NCI-H2171 (cell line): ENCODE results near the gene LCA5.
"Not testable (repeated sequence)": the region's sequence is repeated elsewhere in the genome, so short reads cannot be mapped to it uniquely, and the experiment has no call there.

Experiments
- DNase-seq: peaks from one replicate; lab custom pipeline; 2025; lab: John Stamatoyannopoulos, UW

Gene LCA5

GRCh38 chr6:79538106-79538971, 1.1 kb upstream of the LCA5 start:
- DNase-seq = no peak

GRCh38 chr6:79536585-79536953, 661 bp downstream of the LCA5 start:
- DNase-seq = no peak

- DNase-seq = not testable (repeated sequence)
Observed at GRCh38 chr6:79529567-79529966, 7.7 kb downstream of the LCA5 start.

- no peak for DNase-seq
Observed at GRCh38 chr6:79526897-79527296, 10.3 kb downstream of the LCA5 start.

GRCh38 chr6:79525272-79526100, 11.7 kb downstream of the LCA5 start:
- DNase-seq = no peak

GRCh38 chr6:79524065-79524464, 13.2 kb downstream of the LCA5 start:
- no peak for DNase-seq

GRCh38 chr6:79522609-79523008, 14.6 kb downstream of the LCA5 start:
- DNase-seq = no peak

- DNase-seq = no peak
Observed at GRCh38 chr6:79520534-79520933, 16.7 kb downstream of the LCA5 start.

GRCh38 chr6:79518842-79519241, 18.4 kb downstream of the LCA5 start:
- no peak for DNase-seq

GRCh38 chr6:79515436-79515835, 21.8 kb downstream of the LCA5 start:
- no peak for DNase-seq

- no peak for DNase-seq
Observed at GRCh38 chr6:79513111-79513510, 24.1 kb downstream of the LCA5 start.

- DNase-seq = no peak
Observed at GRCh38 chr6:79512014-79512413, 25.2 kb downstream of the LCA5 start.

GRCh38 chr6:79510707-79511106, 26.5 kb downstream of the LCA5 start:
- no peak for DNase-seq

- no peak for DNase-seq
Observed at GRCh38 chr6:79506251-79506650, 31.0 kb downstream of the LCA5 start.

GRCh38 chr6:79504372-79504771, 32.9 kb downstream of the LCA5 start:
- no peak for DNase-seq

GRCh38 chr6:79498842-79499241, 38.4 kb downstream of the LCA5 start:
- no peak for DNase-seq

GRCh38 chr6:79495246-79495645, 42.0 kb downstream of the LCA5 start:
- DNase-seq = no peak

GRCh38 chr6:79494841-79495240, 42.4 kb downstream of the LCA5 start:
- no peak for DNase-seq

- no peak for DNase-seq
Observed at GRCh38 chr6:79470728-79471127, 66.5 kb downstream of the LCA5 start.

- no peak for DNase-seq
Observed at GRCh38 chr6:79469376-79470246, 67.6 kb downstream of the LCA5 start.

- DNase-seq = no peak
Observed at GRCh38 chr6:79468587-79468986, 68.6 kb downstream of the LCA5 start.

- DNase-seq = no peak
Observed at GRCh38 chr6:79468116-79468515, 69.1 kb downstream of the LCA5 start.
